H1 (cell line): ENCODE measurements around the gene PCDHGA1. TPM values are rescaled to one million over a fixed set of nuclear protein-coding genes. Genes with fewer than 3 reads are reported as not detected.

ENCODE experiments used
- CTCF ChIA-PET: fragments of 300-600 bp; sonication (Branson Sonifier 250); formaldehyde crosslinking; loops from one replicate; lab custom pipeline; 2021; ENCODE audit not compliant: partially characterized antibody; lab: Charles Lee
- POLR2A ChIA-PET: fragments of 300-600 bp; sonication (Branson Sonifier 250); formaldehyde crosslinking; loops from one replicate; lab custom pipeline; 2021; ENCODE audit warnings: inconsistent platforms; ENCODE audit not compliant: partially characterized antibody; lab: Charles Lee
- DNase-seq, 2 experiments: peaks; one replicate each; pipeline versions ENCODE4 v3.0.0 to v3.0.0-alpha.2; 2010 to 2022; ENCODE audit warnings: low spot score in 2 of 2, low read depth in 1 of 2, mixed read lengths in 1 of 2
- FAIRE-seq: peaks from 2 replicates; lab custom pipeline; 2011; peaks lifted over from hg19 to GRCh38; lab: Jason Lieb, UNC
- H2AFZ ChIP-seq: 2 replicates; pipeline ENCODE4 v1.8.1; 2012; ENCODE audit warnings: low read length, inconsistent platforms
- H2AK5ac ChIP-seq: 2 replicates; pipeline ENCODE4 v1.6.1; 2013; ENCODE audit warnings: low read depth, low read length
- H2BK120ac ChIP-seq: replicated peaks from 2 replicates; pipeline ENCODE3; 2013; ENCODE audit warnings: low read depth, low read length, inconsistent platforms
- H2BK12ac ChIP-seq: 2 replicates; pipeline ENCODE4 v1.6.1; 2013; ENCODE audit warnings: low read depth, low read length
- H2BK15ac ChIP-seq: 2 replicates; pipeline ENCODE4 v1.6.1; 2013; ENCODE audit warnings: low read length
- H2BK20ac ChIP-seq: 2 replicates; pipeline ENCODE4 v1.6.1; 2013; ENCODE audit warnings: low read length
- H2BK5ac ChIP-seq: 2 replicates; pipeline ENCODE4 v1.6.1; 2013; ENCODE audit warnings: low read depth, low read length
- H3K14ac ChIP-seq: 2 replicates; pipeline ENCODE4 v1.6.1; 2013; ENCODE audit warnings: inconsistent platforms; ENCODE audit not compliant: insufficient read length
- H3K18ac ChIP-seq: 2 replicates; pipeline ENCODE4 v1.6.1; 2013; ENCODE audit warnings: low read length; ENCODE audit errors: extremely low read depth
- H3K23ac ChIP-seq: 2 replicates; pipeline ENCODE4 v1.6.1; 2013; ENCODE audit warnings: inconsistent platforms; ENCODE audit not compliant: insufficient read length
- H3K23me2 ChIP-seq: 2 replicates; pipeline ENCODE4 v1.6.1; 2013; ENCODE audit warnings: low read depth, low read length
- H3K27ac ChIP-seq: 2 replicates; pipeline ENCODE4 v1.6.1; 2011; ENCODE audit warnings: low read depth, low read length, inconsistent platforms
- H3K27me3 ChIP-seq, 4 experiments: replicated peaks in 1 of 4; 1 replicate in 1 of 4; 2 replicates in 3 of 4; pipeline versions ENCODE4 v1.6.1 to v1.8.1; 2011 to 2013; ENCODE audit warnings: low read length in 3 of 4, mild to moderate bottlenecking in 3 of 4, inconsistent platforms in 2 of 4, mixed read lengths in 2 of 4, moderate library complexity in 1 of 4; ENCODE audit not compliant: control insufficient read depth in 3 of 4, insufficient read depth in 3 of 4; ENCODE audit errors: extremely low read depth in 1 of 4
- H3K36me3 ChIP-seq, 4 experiments: 2 replicates each; pipeline versions ENCODE4 v1.6.1 to v1.8.1; 2011 to 2013; ENCODE audit warnings: mild to moderate bottlenecking in 4 of 4, low read length in 3 of 4, moderate library complexity in 2 of 4, control low read depth in 1 of 4, inconsistent platforms in 1 of 4; ENCODE audit not compliant: insufficient read depth in 4 of 4, control insufficient read depth in 2 of 4
- H3K4ac ChIP-seq: replicated peaks from 2 replicates; pipeline ENCODE3; 2013; ENCODE audit warnings: low read length, low read depth, mixed read lengths, inconsistent platforms; ENCODE audit not compliant: insufficient read length
- H3K4me1 ChIP-seq, 4 experiments: replicated peaks in 1 of 4; 1 replicate in 1 of 4; 2 replicates in 3 of 4; pipeline versions ENCODE4 v1.6.1 to v1.8.1; 2011 to 2013; ENCODE audit warnings: low read length in 3 of 4, inconsistent platforms in 2 of 4, mixed read lengths in 1 of 4; ENCODE audit not compliant: insufficient read depth in 4 of 4, control insufficient read depth in 3 of 4
- H3K4me2 ChIP-seq, 2 experiments: 2 replicates each; pipeline versions ENCODE4 v1.6.1 to v1.8.1; 2011 to 2013; ENCODE audit warnings: low read depth in 2 of 2, low read length in 2 of 2, control low read depth in 1 of 2, inconsistent platforms in 1 of 2, mild to moderate bottlenecking in 1 of 2; ENCODE audit not compliant: insufficient read depth in 1 of 2
- H3K4me3 ChIP-seq, 4 experiments: fragments of 200-600, 300-600 bp in 1 of 4; sonication (generic), shearing (Covaris generic), sonication (Bioruptor Twin) in 1 of 4; 2 replicates each; pipeline versions ENCODE4 v1.5.1 to v1.8.1; 2011 to 2016; ENCODE audit warnings: low read length in 4 of 4, low read depth in 3 of 4, control low read depth in 2 of 4, inconsistent platforms in 2 of 4, mild to moderate bottlenecking in 2 of 4, mixed read lengths in 1 of 4, moderate library complexity in 1 of 4; ENCODE audit not compliant: insufficient read depth in 2 of 4; ENCODE audit errors: extremely low read depth in 1 of 4
- H3K56ac ChIP-seq: replicated peaks from 2 replicates; pipeline ENCODE3; 2013; ENCODE audit warnings: low read depth, mild to moderate bottlenecking, mixed read lengths, low read length, inconsistent platforms; ENCODE audit not compliant: insufficient read length
- H3K79me1 ChIP-seq: 2 replicates; pipeline ENCODE4 v1.6.1; 2013; ENCODE audit warnings: low read depth, low read length, control low read depth
- H3K79me2 ChIP-seq, 2 experiments: 2 replicates each; pipeline versions ENCODE4 v1.6.1 to v1.8.1; 2012 to 2013; ENCODE audit warnings: low read length in 2 of 2, mild to moderate bottlenecking in 2 of 2, inconsistent platforms in 1 of 2; ENCODE audit not compliant: insufficient read depth in 2 of 2, control insufficient read depth in 1 of 2
- H3K9ac ChIP-seq, 4 experiments: replicated peaks in 1 of 4; 1 replicate in 1 of 4; 2 replicates in 3 of 4; pipeline versions ENCODE4 v1.6.1 to v1.8.1; 2011 to 2013; ENCODE audit warnings: low read depth in 3 of 4, low read length in 3 of 4, control low read depth in 2 of 4, mild to moderate bottlenecking in 2 of 4, moderate library complexity in 2 of 4, inconsistent platforms in 1 of 4; ENCODE audit errors: extremely low read depth in 1 of 4
- H3K9me3 ChIP-seq, 2 experiments: 2 replicates each; pipeline versions ENCODE4 v1.6.1 to v1.8.1; 2012 to 2013; ENCODE audit warnings: mild to moderate bottlenecking in 2 of 2, moderate library complexity in 2 of 2, control low read depth in 1 of 2, inconsistent platforms in 1 of 2, low read depth in 1 of 2, low read length in 1 of 2, mixed read lengths in 1 of 2; ENCODE audit not compliant: insufficient read depth in 2 of 2
- H4K20me1 ChIP-seq, 2 experiments: replicated peaks in 1 of 2; 2 replicates each; pipeline versions ENCODE3 to v1.8.1; 2011 to 2013; ENCODE audit warnings: inconsistent platforms in 2 of 2, low read length in 2 of 2, mild to moderate bottlenecking in 1 of 2; ENCODE audit not compliant: insufficient read depth in 2 of 2, control insufficient read depth in 1 of 2
- H4K5ac ChIP-seq: 2 replicates; pipeline ENCODE4 v1.6.1; 2013; ENCODE audit warnings: low read length, low read depth, mixed read lengths, inconsistent platforms; ENCODE audit not compliant: insufficient read length
- H4K8ac ChIP-seq: 2 replicates; pipeline ENCODE4 v1.8.0; 2013; ENCODE audit warnings: mild to moderate bottlenecking, moderate library complexity, low read length, inconsistent platforms; ENCODE audit not compliant: insufficient read depth; ENCODE audit errors: extremely low read depth
- H4K91ac ChIP-seq: replicated peaks from 2 replicates; pipeline ENCODE3; 2013; ENCODE audit warnings: low read length, mixed read lengths, inconsistent platforms; ENCODE audit not compliant: insufficient read length
- BCL11A ChIP-seq, 2 experiments: IDR thresholded peaks; one replicate each; pipeline ENCODE4 v1.6.1; 2011; ENCODE audit warnings: low read depth in 2 of 2, low read length in 2 of 2, mild to moderate bottlenecking in 2 of 2
- CHD1 ChIP-seq: IDR thresholded peaks from 2 replicates; pipeline ENCODE4 v1.6.1; 2012; ENCODE audit warnings: low read depth, low read length, improper control_type of control experiment
- GTF2F1 ChIP-seq: IDR thresholded peaks from 2 replicates; pipeline ENCODE4 v1.6.1; 2012; ENCODE audit warnings: low read depth, low read length, improper control_type of control experiment, borderline replicate concordance
- SIRT6 ChIP-seq: IDR thresholded peaks from one replicate; pipeline ENCODE4 v1.7.1; 2012; ENCODE audit warnings: low read length, inconsistent platforms
- TAF1 ChIP-seq: IDR thresholded peaks from 2 replicates; pipeline ENCODE4 v1.6.1; 2011; ENCODE audit warnings: mild to moderate bottlenecking, low read depth, low read length
- TAF7 ChIP-seq: optimal IDR thresholded peaks from 2 replicates; pipeline ENCODE3; 2011; ENCODE audit warnings: low read depth, mild to moderate bottlenecking, inconsistent platforms, low read length, moderate library complexity, borderline replicate concordance
- YY1 ChIP-seq: IDR thresholded peaks from 2 replicates; pipeline ENCODE4 v1.6.1; 2011; ENCODE audit warnings: low read depth, mild to moderate bottlenecking, low read length
- ZNF274 ChIP-seq: IDR thresholded peaks from 2 replicates; pipeline ENCODE4 v1.7.0; 2012; ENCODE audit warnings: low read length, borderline replicate concordance; ENCODE audit errors: extremely low read depth
- WGBS, 2 experiments: shearing (Covaris generic) in 1 of 2; methylation state at CpG; one replicate each; pipeline versions ENCODE4 v1.1.6 to v1.1.7; 2013 to 2015; ENCODE audit warnings: low lambda C conversion rate in 2 of 2, mixed read lengths in 2 of 2, inconsistent platforms in 1 of 2, low coverage in 1 of 2, missing lambda C conversion rate in 1 of 2; ENCODE audit not compliant: insufficient replicate concordance in 2 of 2, insufficient coverage in 1 of 2, insufficient read length in 1 of 2; ENCODE audit errors: extremely low coverage in 1 of 2, missing lambda C conversion rate in 1 of 2; 5-methylcytosine and 5-hydroxymethylcytosine counted together
- polyA plus RNA-seq, 7 experiments: library from polyadenylated mRNA; depleted of rRNA in 3 of 7; stranded (reverse) in 5 of 7; unstranded in 2 of 7; fragments of >200 nt in 5 of 7; fragments of 200-250 nt in 2 of 7; gene quantifications; 1 replicate in 5 of 7; 2 replicates in 1 of 7; 4 replicates in 1 of 7; pipeline versions ENCODE4 v1.2.1 to v1.2.3, GENCODE V29; 2011 to 2013; ENCODE audit warnings: missing spikeins in 2 of 7, mixed read lengths in 2 of 7
- total RNA-seq: library from RNA; stranded (reverse); fragmentation: NEBNext Ultra II Directional; extraction: Animal tissue kit (Norgen Biotek cat#: 25700); gene quantifications from 2 replicates; pipeline ENCODE4 v1.2.1, GENCODE V29; 2021
- TF ChIP-seq, protein P1 (sequence below): IDR thresholded peaks from 2 replicates; pipeline ENCODE4 v1.6.1; 2012; ENCODE audit warnings: low read length, inconsistent platforms

The PCDHGA1 gene
- total and polyA plus RNA-seq, 2 of the 8 experiments (the other 6 are each of a cell fraction or from before 2014, with no cell fraction given) = 0.57 to 0.89 TPM

GRCh38 chr5:141389153-141390042 is 59.1 kb downstream of the PCDHGA1 start:
- Histone ChIP-seq H3K18ac (no peak overlapping the region), H4K20me1 (no peaks in the 10 kb centered on the region), H4K91ac (no peak overlapping the region), H3K79me2 (no peaks in the 10 kb centered on the region), H2BK12ac (no peak overlapping the region), H3K27me3 (no peaks in the 10 kb centered on the region; a peak in 1 of 7 replicates), H3K4me1 (no peaks in the 10 kb centered on the region), H3K9ac (no peak overlapping the region), H3K4ac (no peak overlapping the region), H3K4me2 (no peak overlapping the region; a peak in 1 of 4 replicates), H3K4me3 (0 out of 8 replicates have a peak overlapping the region, but pooled peaks of 1 of the 4 experiments have one; percentile 36), H4K8ac (no peak overlapping the region; the same call in none of the 2 replicates), H2BK15ac (no peak overlapping the region), H2AFZ (no peak overlapping the region), H2BK5ac (no peak overlapping the region), H3K79me1 (no peaks in the 10 kb centered on the region), H2BK20ac (no peak overlapping the region), H4K5ac (no peak overlapping the region), H3K14ac (no peak overlapping the region), H3K23ac (no peak overlapping the region), H2AK5ac (no peak overlapping the region), H3K27ac (no peak overlapping the region), H3K36me3 (peaks cover 3 to 29% (median 14%) of the 10 kb centered on the region in 4 experiments; a peak in 7 of 8 replicates), H3K56ac (no peak overlapping the region), H2BK120ac (no peak overlapping the region), H3K23me2 (no peaks in the 10 kb centered on the region; the same call in 1 of the 2 replicates), H3K9me3 (peaks cover 46 to 54% of the 10 kb centered on the region in 2 experiments)
- POLR2A ChIA-PET = interaction anchor here (1.0 kb wide), 1 partner anchor 124 kb away, joined by 3 read pairs; no protein-coding TSS in a partner anchor
- TF ChIP-seq YY1 (no peak), TAF1 (no peak), GTF2F1 (no peak), SIRT6 (no peak), TAF7 (no peak), BCL11A (IDR thresholded peaks at IDR 0.05; ENCODE audit: low read depth in 2 of 2, low read length in 2 of 2) (no peak), ZNF274 (no peak), CHD1 (no peak)
- TF ChIP-seq, protein P1, sequence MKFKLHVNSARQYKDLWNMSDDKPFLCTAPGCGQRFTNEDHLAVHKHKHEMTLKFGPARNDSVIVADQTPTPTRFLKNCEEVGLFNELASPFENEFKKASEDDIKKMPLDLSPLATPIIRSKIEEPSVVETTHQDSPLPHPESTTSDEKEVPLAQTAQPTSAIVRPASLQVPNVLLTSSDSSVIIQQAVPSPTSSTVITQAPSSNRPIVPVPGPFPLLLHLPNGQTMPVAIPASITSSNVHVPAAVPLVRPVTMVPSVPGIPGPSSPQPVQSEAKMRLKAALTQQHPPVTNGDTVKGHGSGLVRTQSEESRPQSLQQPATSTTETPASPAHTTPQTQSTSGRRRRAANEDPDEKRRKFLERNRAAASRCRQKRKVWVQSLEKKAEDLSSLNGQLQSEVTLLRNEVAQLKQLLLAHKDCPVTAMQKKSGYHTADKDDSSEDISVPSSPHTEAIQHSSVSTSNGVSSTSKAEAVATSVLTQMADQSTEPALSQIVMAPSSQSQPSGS = no peak
- no peak for FAIRE-seq
- DNase-seq = no peak
- WGBS, 2 experiments = 95% methylated on average over 62 of the region's 77 CpGs; no CpG with 5 or more reads in 1 of the 2 experiments
- CTCF ChIA-PET = interaction anchor here (0.8 to 8.7 kb wide), 24 partner anchors 11 to 207 kb away, joined by 3 to 68 read pairs (median 7); partner anchors contain the start of genes PCDHB10, PCDHB15, PCDHB16 and PCDHGA10
